KMS-11 (cell line): Measurements from ENCODE around the gene TEN1.

Experiments
- H2AFZ ChIP-seq: fragments of 200-600 bp; sonication (generic); 2 replicates; pipeline ENCODE4 v1.6.1; 2016; ENCODE audit warnings: antibody characterized with exemption, mixed run types, low read depth
- H3K27ac ChIP-seq: fragments of 200-600 bp; sonication (generic); 2 replicates; pipeline ENCODE4 v1.6.1; 2016; ENCODE audit warnings: mild to moderate bottlenecking, mixed run types
- H3K27me3 ChIP-seq: fragments of 200-600 bp; sonication (generic); 2 replicates; pipeline ENCODE4 v1.6.1; 2017; ENCODE audit warnings: mild to moderate bottlenecking, low read depth, mixed run types, moderate library complexity; ENCODE audit not compliant: insufficient read depth
- H3K36me3 ChIP-seq: fragments of 200-600 bp; sonication (generic); 2 replicates; pipeline ENCODE4 v1.6.1; 2017; ENCODE audit warnings: mild to moderate bottlenecking, mixed run types; ENCODE audit not compliant: insufficient read depth
- H3K4me1 ChIP-seq: fragments of 200-600 bp; sonication (generic); 2 replicates; pipeline ENCODE4 v1.6.1; 2016; ENCODE audit warnings: mild to moderate bottlenecking, low read depth, mixed run types; ENCODE audit not compliant: poor library complexity, severe bottlenecking
- H3K4me2 ChIP-seq: fragments of 200-600 bp; sonication (generic); 2 replicates; pipeline ENCODE4 v1.7.0; 2016; ENCODE audit warnings: mild to moderate bottlenecking, mixed run types
- H3K4me3 ChIP-seq: fragments of 200-600 bp; sonication (generic); IDR thresholded peaks from 2 replicates; pipeline ENCODE4 v1.6.1; 2017; ENCODE audit warnings: low read depth, low read length, mixed read lengths; ENCODE audit not compliant: insufficient read depth
- H3K79me2 ChIP-seq: fragments of 200-600 bp; sonication (generic); 2 replicates; pipeline ENCODE4 v1.6.1; 2016; ENCODE audit warnings: low read depth, mixed run types; ENCODE audit not compliant: insufficient read depth
- H3K9ac ChIP-seq: fragments of 200-600 bp; sonication (generic); 2 replicates; pipeline ENCODE4 v1.6.1; 2016; ENCODE audit warnings: mild to moderate bottlenecking, mixed run types
- H4K20me1 ChIP-seq: fragments of 200-600 bp; sonication (generic); 2 replicates; pipeline ENCODE4 v1.6.1; 2016; ENCODE audit warnings: mild to moderate bottlenecking, mixed run types; ENCODE audit not compliant: insufficient read depth
- CTCF ChIP-seq: fragments of 200-600 bp; sonication (generic); conservative IDR thresholded peaks from 2 replicates; pipeline ENCODE4 v1.6.1; 2017; ENCODE audit warnings: low read depth, mild to moderate bottlenecking, antibody characterized with exemption, low read length, moderate library complexity, mixed read lengths

The TEN1 gene

GRCh38 chr17:76000755-76001521 is 21.9 kb downstream of the TEN1 start, which contains the start of gene CDK3:
Gene CDK3, plus strand, starts transcription at chr17:76000855. Its CDS starts 571 bp downstream, at chr17:76001426.
- H3K9ac ChIP-seq: no peak within 1 kb of the TSS

GRCh38 chr17:76002100-76002499 is 23.1 kb downstream of the TEN1 start:
- Histone ChIP-seq H3K36me3 (no peaks in the 10 kb centered on the region), H2AFZ (no peak overlapping the region), H4K20me1 (no peaks in the 10 kb centered on the region), H3K79me2 (no peaks in the 10 kb centered on the region), H3K4me1 (peaks cover 15% of the 10 kb centered on the region), H3K4me3 (no peak overlapping the region), H3K27ac (no peak overlapping the region), H3K4me2 (no peak overlapping the region), H3K27me3 (no peaks in the 10 kb centered on the region), H3K9ac (no peak overlapping the region)
- TF ChIP-seq CTCF: no peak

More at GRCh38 chr17:76000755-76001521, 21.9 kb downstream of the TEN1 start, which contains the start of gene CDK3:
- Histone ChIP-seq H3K79me2 (no peaks in the 10 kb centered on the region), H3K4me3 (no peak within 1 kb of the TSS), H3K4me1 (peaks cover 15% of the 10 kb centered on the region), H3K27me3 (no peaks in the 10 kb centered on the region), H2AFZ (peak within 1 kb of the TSS; percentile 41; the same call in 1 of the 2 replicates), H3K4me2 (no peak within 1 kb of the TSS; the same call in 1 of the 2 replicates), H4K20me1 (no peaks in the 10 kb centered on the region), H3K27ac (no peak within 1 kb of the TSS), H3K36me3 (no peaks in the 10 kb centered on the region)
- peak; percentile 53 for TF ChIP-seq CTCF

- H2AFZ ChIP-seq: no peak overlapping the region
- H3K4me1 ChIP-seq: peaks cover 15% of the 10 kb centered on the region
- no peak overlapping the region for H3K9ac ChIP-seq
- H3K27me3 ChIP-seq: peaks cover 5% of the 10 kb centered on the region; the same call in 1 of the 2 replicates
- no peaks in the 10 kb centered on the region for H3K36me3 ChIP-seq
- no peak for TF ChIP-seq CTCF
- H4K20me1 ChIP-seq: no peaks in the 10 kb centered on the region
- H3K27ac ChIP-seq: no peak overlapping the region
- no peaks in the 10 kb centered on the region for H3K79me2 ChIP-seq
- H3K4me3 ChIP-seq: no peak overlapping the region
- H3K4me2 ChIP-seq: no peak overlapping the region
Observed at GRCh38 chr17:76003915-76004314, 24.9 kb downstream of the TEN1 start.

GRCh38 chr17:76004750-76005262 is 25.8 kb downstream of the TEN1 start:
- no peaks in the 10 kb centered on the region for H3K36me3 ChIP-seq
- TF ChIP-seq CTCF: no peak
- peaks cover 8% of the 10 kb centered on the region; the same call in 1 of the 2 replicates for H3K27me3 ChIP-seq
- H3K79me2 ChIP-seq: no peaks in the 10 kb centered on the region
- H2AFZ ChIP-seq: no peak overlapping the region
- H3K4me2 ChIP-seq: no peak overlapping the region
- no peaks in the 10 kb centered on the region for H4K20me1 ChIP-seq
- H3K4me3 ChIP-seq: no peak overlapping the region
- no peak overlapping the region for H3K9ac ChIP-seq
- H3K4me1 ChIP-seq: peaks cover 15% of the 10 kb centered on the region
- no peak overlapping the region for H3K27ac ChIP-seq
